ENCODE results near the gene SYTL3.

GRCh38 chr6:158714706-158715105 is 64.9 kb downstream of the SYTL3 start:
- TF ChIP-seq CTCF (IDR thresholded peaks at IDR 0.05) (no peak), POLR2A (IDR thresholded peaks at IDR 0.05; ENCODE audit: low read depth) (no peak), POLR2AphosphoS5 (IDR thresholded peaks at IDR 0.05) (no peak)
